Kidney epithelial cell (primary cell): ENCODE results near the gene RADIL. TPM values are rescaled to one million over a fixed set of nuclear protein-coding genes. Genes with fewer than 3 reads are reported as not detected.

Experiments used
- DNase-seq: peaks from one replicate; pipeline ENCODE4 v3.0.0-alpha.2; 2010; ENCODE audit warnings: low read depth
- H3K27me3 ChIP-seq: 2 replicates; pipeline ENCODE4 v1.6.0; 2011; ENCODE audit warnings: low read length; ENCODE audit not compliant: control insufficient read depth, insufficient read depth
- H3K36me3 ChIP-seq: 2 replicates; pipeline ENCODE4 v1.5.1; 2011; ENCODE audit warnings: low read length; ENCODE audit not compliant: control insufficient read depth, insufficient read depth
- H3K4me3 ChIP-seq: 2 replicates; pipeline ENCODE4 v1.5.1; 2011; ENCODE audit warnings: low read depth, mild to moderate bottlenecking, control low read depth, low read length
- total RNA-seq: library from RNA; depleted of rRNA; stranded (reverse); fragments of >200 nt; gene quantifications from 2 replicates; pipeline ENCODE4 v1.2.3, GENCODE V29; 2015
- TF ChIP-seq, protein P1 (sequence below): IDR thresholded peaks from 2 replicates; pipeline ENCODE4 v1.5.1; 2011; ENCODE audit warnings: mild to moderate bottlenecking, moderate library complexity, low read length, control low read depth, inconsistent platforms; ENCODE audit not compliant: insufficient read depth, poor library complexity, severe bottlenecking

The RADIL gene
- total RNA-seq, 1 donor from 2014 or later, result 3.5 TPM

DNA sequence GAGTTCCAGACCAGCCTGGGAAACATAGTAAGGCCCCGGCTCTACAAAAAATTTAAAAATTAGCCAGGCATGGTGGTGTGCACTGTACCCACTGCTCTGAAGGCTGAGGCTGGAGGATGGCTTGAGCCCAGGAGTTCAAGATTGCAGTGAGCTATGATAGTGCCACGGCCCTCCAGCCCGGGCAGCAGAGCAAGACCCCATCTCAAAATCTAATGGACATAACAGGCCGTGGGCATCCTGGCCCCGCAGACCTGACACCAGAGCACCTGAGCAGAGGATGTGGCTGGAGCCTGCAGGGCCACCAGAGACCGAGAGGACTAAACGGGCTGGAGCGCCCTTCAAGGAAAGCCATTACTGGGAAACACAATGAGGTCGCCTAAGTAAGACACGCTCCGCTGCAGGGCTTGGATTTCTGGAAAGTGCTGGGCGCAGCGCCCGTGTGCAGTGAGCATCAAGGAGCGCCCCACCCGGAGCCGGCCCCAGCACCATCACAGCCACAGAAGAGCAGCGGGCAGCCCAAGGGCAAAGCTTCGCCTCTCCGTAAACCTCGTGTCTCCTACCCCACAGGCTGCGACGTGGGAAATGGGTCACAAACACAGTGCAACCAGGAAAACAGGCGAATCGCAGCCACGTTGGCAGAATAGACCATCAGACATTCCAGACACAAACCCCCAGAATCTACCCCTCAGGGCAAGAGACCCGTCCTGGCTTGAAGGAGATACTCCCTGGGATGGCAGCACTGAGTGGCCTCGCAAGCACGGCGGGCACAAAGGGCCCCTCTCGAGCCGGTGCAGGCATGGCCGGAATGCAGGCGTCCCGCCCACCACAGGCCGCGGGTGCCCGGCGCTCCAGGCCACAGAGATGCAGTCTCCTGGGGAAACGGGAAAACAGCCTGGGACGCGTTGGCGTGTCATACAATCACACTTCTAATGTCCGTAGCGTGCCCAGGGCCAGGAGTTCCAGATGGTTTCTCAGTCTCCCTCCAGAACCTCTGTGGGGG lies 4.9 kb downstream of the RADIL start:
- DNase-seq, result no peak
- Histone ChIP-seq H3K36me3 (no peaks in the 10 kb centered on the region), H3K4me3 (no peak overlapping the region), H3K27me3 (peaks cover 33% of the 10 kb centered on the region)
- TF ChIP-seq, protein P1, sequence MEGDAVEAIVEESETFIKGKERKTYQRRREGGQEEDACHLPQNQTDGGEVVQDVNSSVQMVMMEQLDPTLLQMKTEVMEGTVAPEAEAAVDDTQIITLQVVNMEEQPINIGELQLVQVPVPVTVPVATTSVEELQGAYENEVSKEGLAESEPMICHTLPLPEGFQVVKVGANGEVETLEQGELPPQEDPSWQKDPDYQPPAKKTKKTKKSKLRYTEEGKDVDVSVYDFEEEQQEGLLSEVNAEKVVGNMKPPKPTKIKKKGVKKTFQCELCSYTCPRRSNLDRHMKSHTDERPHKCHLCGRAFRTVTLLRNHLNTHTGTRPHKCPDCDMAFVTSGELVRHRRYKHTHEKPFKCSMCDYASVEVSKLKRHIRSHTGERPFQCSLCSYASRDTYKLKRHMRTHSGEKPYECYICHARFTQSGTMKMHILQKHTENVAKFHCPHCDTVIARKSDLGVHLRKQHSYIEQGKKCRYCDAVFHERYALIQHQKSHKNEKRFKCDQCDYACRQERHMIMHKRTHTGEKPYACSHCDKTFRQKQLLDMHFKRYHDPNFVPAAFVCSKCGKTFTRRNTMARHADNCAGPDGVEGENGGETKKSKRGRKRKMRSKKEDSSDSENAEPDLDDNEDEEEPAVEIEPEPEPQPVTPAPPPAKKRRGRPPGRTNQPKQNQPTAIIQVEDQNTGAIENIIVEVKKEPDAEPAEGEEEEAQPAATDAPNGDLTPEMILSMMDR, result no peak

DNA sequence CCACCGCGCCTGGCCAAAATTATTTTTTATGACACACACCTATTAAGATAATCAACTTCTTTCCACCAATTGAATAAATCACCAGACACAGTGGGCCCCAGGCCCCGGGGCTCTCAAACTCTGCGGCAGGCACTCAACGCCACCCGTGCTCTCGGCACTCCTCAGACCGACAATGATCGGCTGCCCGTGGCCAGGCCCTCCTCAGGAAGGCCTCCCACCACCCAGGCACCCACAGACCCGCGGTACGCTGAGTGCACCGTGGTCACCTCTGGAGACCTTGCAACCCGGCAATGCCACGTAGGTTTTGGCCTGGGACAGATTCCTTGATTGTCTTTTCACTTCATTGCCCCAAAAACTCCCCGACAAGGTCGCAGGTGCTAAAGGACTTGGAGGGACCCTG lies 6.9 kb downstream of the RADIL start:
- H3K36me3 ChIP-seq, result no peaks in the 10 kb centered on the region
- DNase-seq, result no peak
- no peak overlapping the region for H3K4me3 ChIP-seq
- TF ChIP-seq, protein P1, result no peak
- peaks cover 18% of the 10 kb centered on the region for H3K27me3 ChIP-seq

DNA sequence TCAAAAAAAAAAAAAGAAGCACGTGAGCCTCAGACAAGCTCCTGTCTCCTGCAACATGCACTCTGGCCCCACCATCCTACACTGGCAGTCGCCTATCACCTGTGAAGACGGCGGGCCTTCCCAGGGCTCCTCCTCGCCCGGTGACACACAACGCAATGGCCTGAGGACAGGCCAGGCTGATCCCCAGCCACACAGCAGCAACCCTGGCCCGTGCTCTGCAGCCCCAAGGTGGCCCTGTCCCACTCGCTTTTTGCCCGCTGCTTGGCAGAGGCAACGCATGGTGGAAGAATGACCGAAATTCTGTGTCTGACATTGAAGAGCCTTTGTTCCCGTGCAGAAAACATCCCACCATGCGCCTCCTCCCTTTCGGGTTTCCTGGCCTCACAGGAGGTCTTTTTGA lies 8.1 kb downstream of the RADIL start:
- H3K27me3 ChIP-seq, result peaks cover 16% of the 10 kb centered on the region
- DNase-seq, result no peak
- no peaks in the 10 kb centered on the region for H3K36me3 ChIP-seq
- no peak overlapping the region for H3K4me3 ChIP-seq
- TF ChIP-seq, protein P1, result no peak

DNA sequence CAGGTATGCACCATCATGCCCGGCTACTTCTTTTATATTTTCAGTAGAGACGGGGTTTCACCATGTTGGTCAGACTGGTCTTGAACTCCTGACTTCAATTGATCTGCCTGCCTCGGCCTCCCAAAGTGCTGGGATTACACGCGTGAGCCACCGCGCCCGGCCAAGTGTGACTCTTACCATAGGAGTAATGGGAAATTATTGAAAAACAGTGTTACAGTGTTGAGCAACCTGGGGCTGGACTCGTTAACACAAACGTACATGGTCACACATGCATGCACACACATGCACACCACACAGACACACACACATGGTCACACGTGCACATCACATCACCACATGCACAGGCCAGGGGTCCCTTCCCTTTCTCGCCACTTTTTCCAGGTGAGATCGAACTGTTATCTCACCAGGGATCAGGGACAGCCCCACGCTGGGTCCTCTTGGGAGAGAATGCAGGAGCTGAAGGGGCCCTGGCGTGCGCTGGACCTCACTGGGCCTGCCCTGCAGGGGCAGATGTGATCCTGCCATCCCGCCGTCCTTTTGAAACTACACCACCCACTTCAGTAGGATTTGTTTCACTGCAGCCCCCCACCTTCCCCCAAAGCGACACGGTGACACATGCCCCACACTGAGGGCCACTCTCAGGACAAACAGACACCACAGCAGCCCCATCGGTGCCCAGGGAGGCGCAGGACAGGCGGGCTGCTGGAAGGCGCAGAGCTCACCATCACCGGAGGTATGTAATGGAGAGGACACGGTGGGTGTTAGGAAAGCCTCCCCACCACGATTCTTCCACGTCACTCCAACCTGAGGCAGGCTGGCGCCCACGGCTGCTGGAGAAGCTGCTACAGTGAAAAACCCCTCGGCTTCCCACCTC lies 10.2 kb downstream of the RADIL start:
- TF ChIP-seq, protein P1, result no peak
- no peaks in the 10 kb centered on the region for H3K36me3 ChIP-seq
- peaks cover 2% of the 10 kb centered on the region for H3K27me3 ChIP-seq
- no peak overlapping the region for H3K4me3 ChIP-seq
- DNase-seq, result no peak

DNA sequence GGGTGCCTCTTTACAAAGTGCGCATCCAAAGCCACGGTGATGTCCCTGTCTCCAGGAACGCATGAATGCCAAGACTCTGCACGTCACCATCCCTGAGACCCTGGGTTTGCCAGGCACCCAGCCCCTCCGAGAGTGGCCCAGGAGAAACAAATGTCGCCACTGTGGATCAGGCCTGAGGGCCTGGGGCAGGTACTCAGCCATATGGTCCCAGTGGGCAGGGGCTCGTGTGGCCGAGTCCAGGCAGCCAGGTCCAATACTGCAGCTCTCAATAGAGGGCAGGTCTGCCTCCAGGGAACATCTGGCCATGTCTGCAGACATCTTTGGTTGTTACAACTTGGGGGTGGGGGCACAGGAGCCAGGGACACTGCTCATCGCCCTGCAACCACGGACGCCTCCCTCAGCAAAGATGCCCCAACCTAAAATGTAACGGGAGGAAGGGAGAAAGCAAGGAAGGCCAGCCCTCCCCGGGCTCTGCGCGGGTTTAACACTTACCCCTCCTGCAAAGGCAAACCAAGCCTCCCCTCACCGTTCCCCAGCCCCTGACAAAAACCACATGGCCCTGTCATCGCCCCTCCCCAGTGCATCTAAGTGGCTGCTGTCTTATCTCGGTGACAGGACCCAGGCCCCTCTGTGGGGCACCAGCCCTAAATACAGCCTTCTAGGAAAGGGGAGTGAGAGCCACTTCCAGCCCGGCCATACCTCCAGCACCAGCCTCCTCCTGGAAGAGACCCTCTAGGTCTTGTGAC lies 11.4 kb downstream of the RADIL start:
- Histone ChIP-seq H3K36me3 (no peaks in the 10 kb centered on the region), H3K4me3 (no peak overlapping the region), H3K27me3 (no peaks in the 10 kb centered on the region)
- no peak for DNase-seq
- TF ChIP-seq, protein P1, result no peak
